Chondrocyte (in vitro differentiated cells): Measurements from ENCODE around the gene SGTB. TPM values are rescaled to one million over a fixed set of nuclear protein-coding genes. Genes with fewer than 3 reads are reported as not detected.

Experiments
- DNase-seq: peaks from one replicate; pipeline ENCODE4 v3.0.0; 2021; ENCODE audit warnings: mixed read lengths, low spot score
- H3K27ac Mint-ChIP-seq: one replicate; pipeline ENCODE4 v1.8.0; 2021; ENCODE audit warnings: mild to moderate bottlenecking, moderate library complexity, mixed read lengths; ENCODE audit not compliant: unreplicated experiment
- H3K27me3 Mint-ChIP-seq: 2 replicates; pipeline ENCODE4 v1.8.0; 2021; ENCODE audit warnings: low read depth, mixed read lengths
- H3K36me3 Mint-ChIP-seq: 2 replicates; pipeline ENCODE4 v1.8.0; 2021; ENCODE audit warnings: low read depth, mixed read lengths
- H3K4me1 Mint-ChIP-seq: 2 replicates; pipeline ENCODE4 v1.8.0; 2021; ENCODE audit warnings: low read depth, mild to moderate bottlenecking, mixed read lengths
- H3K4me3 Mint-ChIP-seq: one replicate; pipeline ENCODE4 v1.8.0; 2021; ENCODE audit warnings: mild to moderate bottlenecking, moderate library complexity, mixed read lengths; ENCODE audit not compliant: unreplicated experiment
- H3K9me3 Mint-ChIP-seq: 2 replicates; pipeline ENCODE4 v1.8.0; 2021; ENCODE audit warnings: low read depth, mixed read lengths
- CTCF ChIP-seq: fragments of 200-600 bp; sonication (generic); IDR thresholded peaks from 2 replicates; pipeline ENCODE4 v1.5.0; 2021; ENCODE audit warnings: antibody characterized with exemption, mild to moderate bottlenecking, moderate library complexity
- long read RNA-seq: library from polyadenylated mRNA; stranded (forward); transcript quantifications from one replicate; pipeline ENCODE4 v2.0.0, GENCODE V29; 2021
- total RNA-seq: library from RNA; stranded (reverse); gene quantifications from 3 replicates; pipeline ENCODE4 v1.2.1, GENCODE V29; 2021

Gene SGTB
- total RNA-seq, result 19.5 to 30.9 TPM (median 27.9 TPM) in 3 replicates
- long read RNA-seq, full-length matches to known transcripts, result 2 of 8 reads
- long read RNA-seq, partial matches to known transcripts, result 3 of 8 reads
- long read RNA-seq, other reads (novel, unspliced or antisense), result 3 of 8 reads

- H3K27me3 Mint-ChIP-seq, result no peaks in the 10 kb centered on the region
- H3K9me3 Mint-ChIP-seq, result no peaks in the 10 kb centered on the region
- peak; percentile 93 for DNase-seq
- no peak for TF ChIP-seq CTCF
- H3K27ac Mint-ChIP-seq, result peak within 1 kb of the TSS; percentile 96
- H3K4me1 Mint-ChIP-seq, result peaks cover 38% of the 10 kb centered on the region
- peaks cover 2% of the 10 kb centered on the region for H3K36me3 Mint-ChIP-seq
- H3K4me3 Mint-ChIP-seq, result peak within 1 kb of the TSS; percentile 86
Measured at GRCh38 chr5:65721720-65722574, at the start of gene SGTB, which contains the start of gene NLN. TSS of gene SGTB (minus strand) at chr5:65722109. CDS start at chr5:65720807, 1,302 bp downstream. TSS of gene NLN (plus strand) at chr5:65722205. CDS start at chr5:65722374, 169 bp downstream.

- DNase-seq, result no peak
- Mint-ChIP-seq H3K36me3 (peaks cover 7% of the 10 kb centered on the region), H3K4me3 (no peak overlapping the region), H3K27me3 (no peaks in the 10 kb centered on the region), H3K9me3 (peaks cover 4% of the 10 kb centered on the region), H3K27ac (no peak overlapping the region), H3K4me1 (peaks cover 22% of the 10 kb centered on the region)
- no peak for TF ChIP-seq CTCF
Measured at GRCh38 chr5:65771266-65771665, 49.4 kb upstream of the SGTB start.

GRCh38 chr5:65769539-65769938 is 47.6 kb upstream of the SGTB start:
- no peak overlapping the region for H3K4me3 Mint-ChIP-seq
- no peak for DNase-seq
- H3K9me3 Mint-ChIP-seq, result peaks cover 4% of the 10 kb centered on the region
- H3K27me3 Mint-ChIP-seq, result no peaks in the 10 kb centered on the region
- H3K36me3 Mint-ChIP-seq, result peaks cover 11% of the 10 kb centered on the region
- no peak for TF ChIP-seq CTCF
- peak overlapping the region; percentile 75 for H3K27ac Mint-ChIP-seq
- peaks cover 20% of the 10 kb centered on the region for H3K4me1 Mint-ChIP-seq

GRCh38 chr5:65768723-65769346 is 46.9 kb upstream of the SGTB start:
- Mint-ChIP-seq H3K4me3 (no peak overlapping the region), H3K36me3 (peaks cover 11% of the 10 kb centered on the region), H3K9me3 (peaks cover 4% of the 10 kb centered on the region), H3K27ac (no peak overlapping the region), H3K4me1 (peaks cover 13% of the 10 kb centered on the region), H3K27me3 (no peaks in the 10 kb centered on the region)
- DNase-seq, result no peak
- no peak for TF ChIP-seq CTCF

- Mint-ChIP-seq H3K9me3 (peaks cover 4% of the 10 kb centered on the region), H3K27ac (no peak overlapping the region), H3K4me3 (no peak overlapping the region), H3K27me3 (no peaks in the 10 kb centered on the region), H3K36me3 (peaks cover 11% of the 10 kb centered on the region), H3K4me1 (peaks cover 13% of the 10 kb centered on the region)
- no peak for DNase-seq
- no peak for TF ChIP-seq CTCF
Measured at GRCh38 chr5:65767565-65767964, 45.7 kb upstream of the SGTB start.
